GM19468 (cell line): ENCODE results near the gene CEP95.
"Not testable (repeated sequence)": the region's sequence is repeated elsewhere in the genome, so short reads cannot be mapped to it uniquely, and the experiment has no call there.

Experiments used
- ATAC-seq: cut with Tn5 transposase; IDR thresholded peaks from one replicate; pipeline ENCODE4 v1.9.1; 2021; ENCODE audit warnings: mild to moderate bottlenecking, moderate library complexity, moderate number of reproducible peaks; ENCODE audit not compliant: unreplicated experiment; ENCODE audit errors: extremely low read depth

CEP95 gene

DNA sequence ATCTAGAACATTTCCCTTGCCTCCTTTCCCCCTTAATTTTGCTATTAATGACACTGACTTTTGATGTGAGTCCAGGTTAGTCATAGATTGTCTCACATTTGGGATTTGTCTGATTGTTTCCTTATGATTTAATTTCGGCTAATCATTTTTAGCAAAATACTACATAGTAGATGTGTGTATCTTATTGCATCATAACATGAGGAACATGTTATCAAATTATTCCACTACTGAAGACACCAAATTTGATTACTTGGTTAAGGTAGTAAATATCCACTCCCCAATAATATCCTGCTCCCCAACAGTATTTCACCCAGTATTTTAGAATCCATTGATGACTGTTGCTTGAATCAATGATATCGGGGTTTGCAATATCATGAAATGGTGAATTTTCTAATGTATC is 12.7 kb upstream of the CEP95 start:
- ATAC-seq = no peak

DNA sequence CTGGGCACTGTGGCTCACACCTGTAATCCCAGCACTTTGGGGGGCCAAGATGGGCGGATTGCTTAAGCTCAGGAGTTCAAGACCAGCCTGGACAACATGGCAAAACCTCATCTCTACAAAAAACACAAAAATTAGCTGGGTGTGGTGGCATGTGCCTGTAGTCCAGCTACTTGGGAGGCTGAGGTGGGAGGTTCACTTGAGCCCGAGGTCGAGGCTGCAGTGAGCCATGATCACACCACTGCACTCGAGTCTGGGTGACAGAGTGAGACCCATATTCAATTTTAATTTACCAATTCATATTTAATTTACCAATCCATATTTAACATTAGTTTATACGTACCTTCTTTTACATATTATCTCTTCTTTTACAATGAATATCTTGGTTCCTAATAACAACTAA is 11.5 kb upstream of the CEP95 start:
- not testable (repeated sequence) for ATAC-seq

DNA sequence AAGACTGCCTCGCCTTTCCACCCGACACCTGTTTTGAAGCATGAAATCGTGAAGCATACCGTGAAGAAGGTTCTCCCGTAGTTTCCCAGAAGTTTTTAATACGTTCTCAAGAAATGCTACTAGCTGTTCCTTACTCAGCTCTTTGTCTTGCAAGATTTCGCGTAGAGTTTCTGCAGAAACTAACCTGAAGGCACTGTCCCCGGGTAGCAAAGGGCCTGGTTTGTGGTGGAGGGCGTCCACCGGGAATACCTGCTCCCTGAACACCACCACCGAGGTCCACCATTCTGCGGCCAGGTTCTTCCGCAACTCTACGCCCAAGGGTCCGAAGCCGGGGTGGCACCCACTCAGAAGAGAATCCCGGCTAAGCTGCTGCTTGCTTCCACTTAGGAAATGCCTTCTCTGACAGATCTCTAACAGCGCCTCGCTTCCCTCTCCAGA is 10.4 kb upstream of the CEP95 start:
- no peak for ATAC-seq

- ATAC-seq = peak; percentile 59
These were observed 9.8 kb upstream of the CEP95 start, which contains the start of gene POLG2 for GRCh38 chr17:64496786-64497564. Gene POLG2 (minus strand): TSS chr17:64497054. CDS start chr17:64496968, 86 bp downstream.

DNA sequence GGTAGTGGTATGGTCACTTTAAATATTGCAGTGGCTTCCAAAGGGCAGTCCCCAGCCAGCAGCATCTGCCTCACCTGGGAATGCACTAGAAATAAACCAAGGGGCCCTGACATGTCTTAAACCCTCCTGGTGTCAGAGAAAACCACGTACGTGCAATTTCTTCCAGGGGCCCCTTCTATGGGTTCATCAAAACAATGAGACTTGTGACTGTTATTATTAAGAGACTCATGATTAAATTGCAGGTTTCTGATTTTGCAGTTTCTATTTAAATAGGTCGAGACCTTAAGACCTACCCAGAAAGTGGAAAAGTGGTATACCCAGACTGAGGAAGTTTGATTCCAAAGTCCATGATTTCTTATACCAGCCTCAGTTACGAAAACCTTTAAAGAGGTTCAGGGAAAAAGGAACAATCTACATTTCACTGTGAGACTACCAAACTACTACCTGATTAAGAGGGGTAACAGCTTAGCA is 9.2 kb upstream of the CEP95 start:
- ATAC-seq = no peak

DNA sequence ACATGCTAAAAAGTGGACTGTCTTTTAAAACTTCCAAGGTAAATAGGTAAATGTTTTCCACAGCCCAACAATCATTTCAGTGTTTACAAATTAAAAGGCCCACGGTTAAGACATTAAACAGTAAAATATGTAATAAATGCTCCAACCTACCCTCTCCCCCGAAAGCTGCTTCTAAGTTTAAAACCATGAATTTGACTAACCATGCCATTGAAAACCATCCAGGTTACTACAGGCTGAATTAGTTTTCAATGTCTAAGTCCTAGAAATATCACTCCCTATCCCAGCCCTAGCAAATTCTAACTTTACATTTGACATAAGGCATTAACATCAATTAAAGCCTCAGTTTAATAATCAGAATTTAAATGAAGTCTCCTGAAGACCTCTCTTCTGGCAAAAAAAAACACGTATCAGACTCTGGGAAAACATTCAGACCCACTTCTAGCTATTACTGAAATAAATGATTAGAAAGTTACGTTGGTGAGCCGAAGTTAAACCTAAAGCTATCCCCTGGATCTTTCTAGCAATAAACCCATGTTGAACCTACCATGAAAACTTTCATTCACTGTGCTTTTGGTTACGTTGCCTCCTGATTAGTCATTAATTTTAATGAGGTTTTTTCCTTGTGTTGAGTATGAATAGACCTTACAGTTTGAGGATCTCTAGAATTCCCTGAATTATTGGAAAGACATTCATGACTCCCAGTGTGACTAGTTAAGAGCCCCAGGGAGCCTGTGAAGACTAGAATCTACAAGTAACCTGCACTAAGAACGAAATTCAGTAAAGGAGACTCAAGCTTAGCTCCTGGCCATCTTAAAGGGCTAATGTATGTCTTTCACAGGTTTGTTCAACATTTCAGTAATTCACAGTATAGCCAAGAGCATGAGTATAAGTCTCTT is 8.2 kb upstream of the CEP95 start:
- ATAC-seq = no peak

DNA sequence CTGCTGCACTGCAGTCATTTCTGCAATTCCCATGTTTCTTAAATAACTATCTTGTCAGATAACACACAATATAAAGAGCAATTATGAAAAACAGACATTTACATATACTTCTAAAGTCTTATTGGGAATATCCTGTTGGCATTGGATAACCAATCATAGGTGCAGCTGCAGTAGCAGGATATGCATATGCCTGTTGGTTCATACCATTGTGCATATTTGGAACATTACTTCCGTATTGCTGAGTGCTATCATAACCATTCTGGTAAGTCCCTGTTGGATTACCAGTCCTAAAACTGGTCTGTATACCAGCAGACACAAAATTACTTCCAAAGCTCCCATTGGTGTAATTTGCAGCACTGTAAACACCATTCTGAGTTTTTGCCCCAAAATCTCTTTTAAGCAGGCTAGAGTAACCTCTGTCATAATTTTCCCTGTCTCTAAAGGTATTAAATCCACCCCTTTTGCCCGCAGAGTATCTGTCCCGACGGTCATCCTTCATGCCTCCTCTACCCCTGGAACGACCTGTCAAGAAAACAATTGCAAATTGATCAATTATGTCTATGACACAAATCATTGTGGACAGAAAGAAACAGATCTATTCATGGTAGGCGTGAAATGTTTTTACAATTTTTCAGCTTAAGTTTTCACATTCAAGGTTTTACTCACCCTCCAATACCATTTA is 6.8 kb upstream of the CEP95 start:
- no peak for ATAC-seq

- no peak for ATAC-seq
These were observed 6.3 kb upstream of the CEP95 start for GRCh38 chr17:64500487-64500859.

- ATAC-seq = no peak
These were observed 5.7 kb upstream of the CEP95 start for GRCh38 chr17:64500862-64501765.

DNA sequence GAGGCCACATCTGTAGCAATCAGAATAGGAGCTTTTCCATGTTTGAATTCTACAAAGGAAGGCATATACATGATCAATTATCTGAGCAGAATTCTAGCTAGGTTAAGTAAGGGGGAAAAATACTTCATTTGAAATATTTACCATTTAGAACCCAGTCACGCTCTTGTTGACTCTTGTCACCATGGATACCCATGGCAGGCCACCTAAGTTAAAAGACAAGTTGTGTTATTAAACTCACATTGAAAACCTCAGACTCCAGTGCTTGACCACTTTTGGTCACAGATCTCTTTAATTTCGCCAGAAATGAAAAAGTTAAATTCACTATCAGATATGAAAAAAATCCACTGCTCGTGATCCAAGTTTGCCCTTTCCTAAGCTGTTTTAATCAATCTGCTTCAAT is 4.8 kb upstream of the CEP95 start:
- no peak for ATAC-seq

- no peak for ATAC-seq
These were observed 4.0 kb upstream of the CEP95 start for GRCh38 chr17:64502809-64503208.

DNA sequence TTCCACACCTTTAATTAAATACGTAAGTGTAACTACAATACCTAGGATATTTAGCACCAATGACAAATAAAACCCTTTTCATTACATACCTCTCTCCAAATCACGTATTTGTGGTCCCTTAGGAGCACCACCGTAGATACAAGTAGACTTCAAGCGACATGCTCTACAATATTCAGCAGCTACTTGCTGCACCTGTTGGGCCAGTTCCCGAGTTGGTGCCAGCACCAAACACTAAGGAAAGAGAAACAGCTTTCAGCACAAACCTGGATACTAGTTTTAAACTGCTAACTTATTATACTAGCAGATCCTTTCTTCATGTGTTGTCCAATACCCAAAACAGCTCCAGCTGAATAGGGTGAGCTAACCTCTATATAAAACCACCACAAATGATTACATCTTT is 3.4 kb upstream of the CEP95 start:
- ATAC-seq = no peak

- no peak for ATAC-seq
These were observed 2.7 kb upstream of the CEP95 start for GRCh38 chr17:64503821-64504768.

- ATAC-seq = no peak
These were observed 1.9 kb upstream of the CEP95 start for GRCh38 chr17:64504769-64505339.

GRCh38 chr17:64505340-64506200 is 1.2 kb upstream of the CEP95 start:
- no peak for ATAC-seq

DNA sequence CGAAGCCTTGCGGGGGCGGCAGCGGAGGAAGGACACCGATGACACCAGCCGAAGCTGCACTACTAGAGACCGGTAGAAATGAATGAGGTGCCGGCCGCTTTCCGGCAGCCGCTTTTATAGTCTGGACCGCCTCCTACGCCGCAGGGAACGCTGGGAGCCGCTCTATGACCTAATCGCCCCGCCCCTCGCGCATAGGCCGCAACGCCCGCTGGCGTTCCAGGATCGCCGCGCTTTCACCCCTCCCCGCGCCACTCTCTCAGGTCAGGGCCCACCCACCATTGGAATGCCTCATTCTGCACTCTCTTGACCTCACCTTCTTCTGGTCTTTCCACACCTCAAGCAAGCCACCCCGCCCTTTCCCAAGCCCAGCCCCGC is 589 bp upstream of the CEP95 start, which contains the start of gene DDX5:
Gene DDX5, minus strand, starts transcription at position 89 of the 375 bp plus-strand sequence. CDS start 170 bp downstream, outside the sequence.
- peak; percentile 46 for ATAC-seq

GRCh38 chr17:64507413-64507782 is 621 bp downstream of the CEP95 start:
- no peak for ATAC-seq
